H9 (cell line): Measurements from ENCODE around the gene SSR2. TPM values are rescaled to one million over a fixed set of nuclear protein-coding genes. Genes with fewer than 3 reads are reported as not detected.

ENCODE experiments used
- DNase-seq: peaks from one replicate; pipeline ENCODE4 v3.0.0-alpha.2; 2017
- H2AFZ ChIP-seq: one replicate; pipeline ENCODE4 v1.6.1; 2013; ENCODE audit warnings: mild to moderate bottlenecking, low read length, control low read depth, moderate library complexity
- H2AK5ac ChIP-seq: 2 replicates; pipeline ENCODE4 v1.6.1; 2013; ENCODE audit warnings: low read length, control low read depth, mixed read lengths; ENCODE audit not compliant: insufficient read length
- H2BK120ac ChIP-seq: one replicate; pipeline ENCODE4 v1.6.1; 2013; ENCODE audit warnings: low read depth, mild to moderate bottlenecking, low read length, control low read depth, inconsistent platforms; ENCODE audit not compliant: poor library complexity, severe bottlenecking
- H2BK12ac ChIP-seq: 2 replicates; pipeline ENCODE4 v1.6.1; 2013; ENCODE audit warnings: low read length, control low read depth, mixed read lengths, low read depth; ENCODE audit not compliant: insufficient read length
- H2BK15ac ChIP-seq: 2 replicates; pipeline ENCODE4 v1.6.1; 2013; ENCODE audit warnings: low read depth, low read length, control low read depth
- H2BK20ac ChIP-seq: one replicate; pipeline ENCODE4 v1.6.1; 2013; ENCODE audit warnings: low read depth, mild to moderate bottlenecking, low read length, control low read depth, inconsistent platforms; ENCODE audit not compliant: poor library complexity, severe bottlenecking
- H2BK5ac ChIP-seq: 2 replicates; pipeline ENCODE4 v1.6.1; 2013; ENCODE audit warnings: low read length, control low read depth, mixed read lengths; ENCODE audit not compliant: insufficient read length
- H3K14ac ChIP-seq: 2 replicates; pipeline ENCODE4 v1.6.1; 2013; ENCODE audit warnings: low read length, control low read depth; ENCODE audit not compliant: insufficient read depth
- H3K18ac ChIP-seq: 2 replicates; pipeline ENCODE4 v1.6.1; 2013; ENCODE audit warnings: low read depth, mild to moderate bottlenecking, mixed read lengths, low read length, control low read depth; ENCODE audit not compliant: insufficient read length
- H3K23ac ChIP-seq: 2 replicates; pipeline ENCODE4 v1.6.1; 2013; ENCODE audit warnings: low read length, control low read depth, mixed read lengths, low read depth; ENCODE audit not compliant: insufficient read length
- H3K23me2 ChIP-seq: 2 replicates; pipeline ENCODE4 v1.6.1; 2013; ENCODE audit warnings: low read depth, mild to moderate bottlenecking, mixed read lengths, low read length, control low read depth; ENCODE audit not compliant: insufficient read length, poor library complexity, severe bottlenecking
- H3K27ac ChIP-seq: 2 replicates; pipeline ENCODE4 v1.5.1; 2013; ENCODE audit warnings: low read length, control low read depth, mixed read lengths, low read depth; ENCODE audit not compliant: insufficient read length
- H3K27me3 ChIP-seq: 2 replicates; pipeline ENCODE4 v1.6.1; 2013; ENCODE audit warnings: low read length, control low read depth, inconsistent platforms; ENCODE audit not compliant: insufficient read depth
- H3K4ac ChIP-seq: 2 replicates; pipeline ENCODE4 v1.6.1; 2013; ENCODE audit warnings: low read depth, mild to moderate bottlenecking, control low read depth, inconsistent platforms, low read length, moderate library complexity
- H3K4me1 ChIP-seq: 2 replicates; pipeline ENCODE4 v1.6.1; 2013; ENCODE audit warnings: low read length, control low read depth, inconsistent platforms; ENCODE audit not compliant: insufficient read depth
- H3K4me2 ChIP-seq: 2 replicates; pipeline ENCODE4 v1.6.1; 2013; ENCODE audit warnings: low read length, control low read depth, mixed read lengths; ENCODE audit not compliant: insufficient read length, insufficient read depth
- H3K56ac ChIP-seq: 2 replicates; pipeline ENCODE4 v1.6.1; 2013; ENCODE audit warnings: low read depth, mild to moderate bottlenecking, mixed read lengths, low read length, control low read depth; ENCODE audit not compliant: insufficient read length
- H3K79me1 ChIP-seq: 2 replicates; pipeline ENCODE4 v1.6.1; 2013; ENCODE audit warnings: low read depth, mild to moderate bottlenecking, moderate library complexity, low read length, control low read depth, inconsistent platforms; ENCODE audit not compliant: insufficient read depth, poor library complexity, severe bottlenecking
- H3K79me2 ChIP-seq: 2 replicates; pipeline ENCODE4 v1.6.1; 2013; ENCODE audit warnings: low read length, control low read depth, inconsistent platforms; ENCODE audit not compliant: insufficient read depth
- H3K9ac ChIP-seq: 2 replicates; pipeline ENCODE4 v1.6.1; 2013; ENCODE audit warnings: low read length, control low read depth, mixed read lengths; ENCODE audit not compliant: insufficient read length; ENCODE audit errors: extremely low read depth
- H3K9me3 ChIP-seq: one replicate; pipeline ENCODE4 v1.6.1; 2013; ENCODE audit warnings: low read depth, low read length, inconsistent platforms; ENCODE audit not compliant: control insufficient read depth
- H3T11ph ChIP-seq: one replicate; pipeline ENCODE4 v1.6.1; 2013; ENCODE audit warnings: mild to moderate bottlenecking, low read length, control low read depth, inconsistent platforms
- H4K20me1 ChIP-seq: one replicate; pipeline ENCODE4 v1.6.1; 2013; ENCODE audit not compliant: control insufficient read depth, insufficient read length, insufficient read depth
- H4K5ac ChIP-seq: 2 replicates; pipeline ENCODE4 v1.6.1; 2013; ENCODE audit warnings: low read depth, mild to moderate bottlenecking, mixed read lengths, low read length, control low read depth; ENCODE audit not compliant: insufficient read length
- H4K8ac ChIP-seq: replicated peaks from 2 replicates; pipeline ENCODE4 v1.6.1; 2013; ENCODE audit warnings: low read length, control low read depth, mixed read lengths, low read depth; ENCODE audit not compliant: insufficient read length
- H4K91ac ChIP-seq: 2 replicates; pipeline ENCODE4 v1.6.1; 2013; ENCODE audit warnings: low read depth, mild to moderate bottlenecking, moderate library complexity, mixed read lengths, low read length, control low read depth; ENCODE audit not compliant: insufficient read length
- H3K27ac Mint-ChIP-seq, 3 experiments: 2 replicates in 2 of 3; 3 replicates in 1 of 3; pipeline ENCODE4 v1.8.0; 2020 to 2021; ENCODE audit warnings: mixed read lengths in 3 of 3, mild to moderate bottlenecking in 1 of 3, moderate library complexity in 1 of 3
- H3K27me3 Mint-ChIP-seq: 2 replicates; pipeline ENCODE4 v1.8.0; 2021; ENCODE audit warnings: low read depth, mild to moderate bottlenecking, moderate library complexity, mixed read lengths
- H3K36me3 Mint-ChIP-seq, 3 experiments: 2 replicates in 2 of 3; 3 replicates in 1 of 3; pipeline ENCODE4 v1.8.0; 2020 to 2021; ENCODE audit warnings: low read depth in 3 of 3, mixed read lengths in 3 of 3; ENCODE audit not compliant: insufficient read depth in 1 of 3
- H3K4me1 Mint-ChIP-seq, 2 experiments: 2 replicates each; pipeline ENCODE4 v1.8.0; 2020; ENCODE audit warnings: mixed read lengths in 2 of 2
- H3K4me3 Mint-ChIP-seq, 2 experiments: 2 replicates in 1 of 2; 3 replicates in 1 of 2; pipeline ENCODE4 v1.8.0; 2020 to 2021; ENCODE audit warnings: mild to moderate bottlenecking in 2 of 2, mixed read lengths in 2 of 2, moderate library complexity in 1 of 2
- H3K9me3 Mint-ChIP-seq, 2 experiments: 2 replicates in 1 of 2; 3 replicates in 1 of 2; pipeline ENCODE4 v1.8.0; 2020; ENCODE audit warnings: mild to moderate bottlenecking in 2 of 2, mixed read lengths in 2 of 2, moderate library complexity in 1 of 2
- CTCF ChIP-seq: fragments of 200-600 bp; sonication (generic); conservative IDR thresholded peaks from 3 replicates; pipeline ENCODE4 v1.8.0; 2021; ENCODE audit warnings: antibody characterized with exemption, mild to moderate bottlenecking
- WGBS: extraction: QIAGEN DNeasy Blood & Tissue Kit; methylation state at CpG from one replicate; pipeline ENCODE4 v1.1.7; 2013; ENCODE audit warnings: missing lambda C conversion rate, low lambda C conversion rate, mixed read lengths; ENCODE audit not compliant: insufficient read length; ENCODE audit errors: extremely low coverage; 5-methylcytosine and 5-hydroxymethylcytosine counted together
- total RNA-seq: library from RNA; stranded (reverse); gene quantifications from 2 replicates; pipeline ENCODE4 v1.2.1, GENCODE V29; 2021

SSR2 gene
- total RNA-seq, 1 experiment from 2014 or later = 170 TPM

GRCh38 chr1:156002188-156002911 is 18.4 kb downstream of the SSR2 start:
- no peaks in the 10 kb centered on the region for H3K79me1 ChIP-seq
- Mint-ChIP-seq H3K36me3 (peaks cover 0 to 4% (median 0%) of the 10 kb centered on the region in 3 experiments; a peak in 3 of 7 replicates), H3K9me3 (no peaks in the 10 kb centered on the region), H3K4me1 (peaks cover 10 to 11% of the 10 kb centered on the region in 2 experiments), H3K27me3 (peaks cover 2% of the 10 kb centered on the region; the same call in 1 of the 2 replicates), H3K27ac (0 out of 7 replicates have a peak overlapping the region, but pooled peaks of 1 of the 3 experiments have one; percentile 38), H3K4me3 (no peak overlapping the region)
- H3K4me2 ChIP-seq = no peak overlapping the region
- no peaks in the 10 kb centered on the region for H3K23me2 ChIP-seq
- no peak overlapping the region for H3K23ac ChIP-seq
- H3K27ac ChIP-seq = no peak overlapping the region
- H3K56ac ChIP-seq = no peak overlapping the region
- H2AFZ ChIP-seq = no peak overlapping the region
- no peak overlapping the region for H2AK5ac ChIP-seq
- no peak overlapping the region for H2BK12ac ChIP-seq
- H3K79me2 ChIP-seq = no peaks in the 10 kb centered on the region
- H3K14ac ChIP-seq = no peak overlapping the region
- no peak overlapping the region for H2BK15ac ChIP-seq
- no peak overlapping the region for H2BK5ac ChIP-seq
- H2BK20ac ChIP-seq = no peak overlapping the region
- DNase-seq = no peak
- H3T11ph ChIP-seq = no peak overlapping the region
- WGBS = no CpG with 5 or more reads among the region's 3 CpGs
- no peak for TF ChIP-seq CTCF
- H4K5ac ChIP-seq = no peak overlapping the region
- H3K9ac ChIP-seq = no peak overlapping the region
- H4K91ac ChIP-seq = no peak overlapping the region
- H3K18ac ChIP-seq = no peak overlapping the region
- H4K8ac ChIP-seq = no peak overlapping the region
- H3K9me3 ChIP-seq = no peaks in the 10 kb centered on the region
- no peaks in the 10 kb centered on the region for H3K4me1 ChIP-seq
- H3K27me3 ChIP-seq = no peaks in the 10 kb centered on the region
- no peaks in the 10 kb centered on the region for H4K20me1 ChIP-seq
- no peak overlapping the region for H2BK120ac ChIP-seq
- no peak overlapping the region for H3K4ac ChIP-seq
